ENCODE measurements around the gene TMEM87B. TPM values are rescaled to one million over a fixed set of nuclear protein-coding genes. Genes with fewer than 3 reads are reported as not detected.

The TMEM87B gene
- total RNA-seq, 1 experiment from 2014 or later = 24.4 TPM

DNA sequence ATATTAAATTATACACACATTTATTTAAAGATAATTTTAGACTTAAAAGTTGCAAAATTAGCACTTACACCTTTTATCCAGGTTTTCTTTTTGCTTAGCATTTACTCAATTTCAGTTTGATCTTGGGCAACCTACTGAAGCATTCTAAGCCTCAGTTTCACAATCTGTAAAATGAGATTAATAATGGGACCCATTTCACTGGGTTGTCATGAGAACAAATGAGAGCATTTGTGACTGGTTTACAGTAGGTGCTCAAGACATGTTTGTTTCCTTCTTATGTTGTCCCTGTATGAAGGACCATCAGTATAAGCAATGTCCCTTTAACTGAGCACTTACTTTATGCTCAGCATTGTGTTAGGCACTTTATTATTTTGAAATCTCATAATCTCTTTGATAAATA lies 78.3 kb downstream of the TMEM87B start:
- no peaks in the 10 kb centered on the region; the same call in 1 of the 2 replicates for H3F3A ChIP-seq (ENCODE audit: insufficient read depth, low read depth)
- intact Hi-C loops (cut with micrococcal nuclease; ENCODE audit: unreplicated experiment) = no loop called here
- no peak overlapping the region for H3K4me3 ChIP-seq
- no peaks in the 10 kb centered on the region for H4K20me1 ChIP-seq (ENCODE audit: insufficient read depth)
- H3K9me2 ChIP-seq (ENCODE audit: insufficient read depth) = no peaks in the 10 kb centered on the region
- H2AFZ ChIP-seq = no peak overlapping the region
- ChIA-PET CTCF (no interaction called here), POLR2A (ENCODE audit: unreplicated experiment) (no interaction called here)
- H3K27ac ChIP-seq = no peak overlapping the region
- no peaks in the 10 kb centered on the region for H3K4me1 ChIP-seq (replicated peaks; ENCODE audit: insufficient read depth)
- no peak overlapping the region for H3K4me2 ChIP-seq
- TF ChIP-seq EZH2 (IDR thresholded peaks at IDR 0.05; ENCODE audit: low read depth) = no peak
- TF ChIP-seq, protein P1, sequence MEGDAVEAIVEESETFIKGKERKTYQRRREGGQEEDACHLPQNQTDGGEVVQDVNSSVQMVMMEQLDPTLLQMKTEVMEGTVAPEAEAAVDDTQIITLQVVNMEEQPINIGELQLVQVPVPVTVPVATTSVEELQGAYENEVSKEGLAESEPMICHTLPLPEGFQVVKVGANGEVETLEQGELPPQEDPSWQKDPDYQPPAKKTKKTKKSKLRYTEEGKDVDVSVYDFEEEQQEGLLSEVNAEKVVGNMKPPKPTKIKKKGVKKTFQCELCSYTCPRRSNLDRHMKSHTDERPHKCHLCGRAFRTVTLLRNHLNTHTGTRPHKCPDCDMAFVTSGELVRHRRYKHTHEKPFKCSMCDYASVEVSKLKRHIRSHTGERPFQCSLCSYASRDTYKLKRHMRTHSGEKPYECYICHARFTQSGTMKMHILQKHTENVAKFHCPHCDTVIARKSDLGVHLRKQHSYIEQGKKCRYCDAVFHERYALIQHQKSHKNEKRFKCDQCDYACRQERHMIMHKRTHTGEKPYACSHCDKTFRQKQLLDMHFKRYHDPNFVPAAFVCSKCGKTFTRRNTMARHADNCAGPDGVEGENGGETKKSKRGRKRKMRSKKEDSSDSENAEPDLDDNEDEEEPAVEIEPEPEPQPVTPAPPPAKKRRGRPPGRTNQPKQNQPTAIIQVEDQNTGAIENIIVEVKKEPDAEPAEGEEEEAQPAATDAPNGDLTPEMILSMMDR (conservative IDR thresholded peaks at IDR 0.05) = no peak
- no peaks in the 10 kb centered on the region for H3K9me3 ChIP-seq (ENCODE audit: insufficient read depth, low read depth)
- no peaks in the 10 kb centered on the region for H3K36me3 ChIP-seq (ENCODE audit: low read depth)
- BruUV-seq (replicated peaks) = no TSS peak
- H3K27me3 ChIP-seq (ENCODE audit: insufficient read depth, low read depth) = peaks cover 10% of the 10 kb centered on the region
- no peaks in the 10 kb centered on the region for H3K79me2 ChIP-seq (ENCODE audit: low read depth)
- DNase-seq = no peak

DNA sequence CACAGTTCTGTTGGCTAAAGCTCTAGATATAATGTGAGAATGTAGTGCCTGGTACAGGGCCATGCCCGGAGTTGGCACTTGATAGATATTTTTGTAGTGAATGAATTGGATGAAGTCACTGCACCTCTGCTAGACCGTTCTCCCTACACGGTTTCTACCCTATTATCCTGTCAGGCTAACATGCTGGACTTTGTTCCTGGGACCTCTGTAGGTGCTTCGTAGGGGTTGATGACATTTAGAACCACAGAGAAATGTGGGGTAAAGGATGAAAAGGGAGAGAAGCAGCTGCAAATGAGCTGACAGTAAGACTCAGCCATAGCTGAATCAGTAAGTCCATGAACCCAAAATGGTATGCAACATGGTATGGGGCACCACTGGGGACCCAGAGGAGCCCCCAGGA lies 79.1 kb downstream of the TMEM87B start:
- Histone ChIP-seq H3K27me3 (ENCODE audit: insufficient read depth, low read depth) (peaks cover 10% of the 10 kb centered on the region), H3K79me2 (ENCODE audit: low read depth) (no peaks in the 10 kb centered on the region), H3K4me2 (no peak overlapping the region), H3K9me2 (ENCODE audit: insufficient read depth) (no peaks in the 10 kb centered on the region), H3K36me3 (ENCODE audit: low read depth) (no peaks in the 10 kb centered on the region), H3F3A (ENCODE audit: insufficient read depth, low read depth) (no peaks in the 10 kb centered on the region; the same call in 1 of the 2 replicates), H2AFZ (no peak overlapping the region), H3K9me3 (ENCODE audit: insufficient read depth, low read depth) (no peaks in the 10 kb centered on the region), H3K4me3 (no peak overlapping the region), H4K20me1 (ENCODE audit: insufficient read depth) (no peaks in the 10 kb centered on the region), H3K4me1 (replicated peaks; ENCODE audit: insufficient read depth) (no peaks in the 10 kb centered on the region), H3K27ac (no peak overlapping the region)
- CTCF ChIA-PET = interaction anchor here (0.5 kb wide), 1 partner anchor 295 kb away, joined by 9 read pairs; no protein-coding TSS in a partner anchor
- POLR2A ChIA-PET (ENCODE audit: unreplicated experiment) = no interaction called here
- intact Hi-C loops (cut with micrococcal nuclease; ENCODE audit: unreplicated experiment) = no loop called here
- no peak for DNase-seq
- BruUV-seq (replicated peaks) = no TSS peak
- TF ChIP-seq, protein P1 (conservative IDR thresholded peaks at IDR 0.05) = no peak
- TF ChIP-seq EZH2 (IDR thresholded peaks at IDR 0.05; ENCODE audit: low read depth) = no peak

DNA sequence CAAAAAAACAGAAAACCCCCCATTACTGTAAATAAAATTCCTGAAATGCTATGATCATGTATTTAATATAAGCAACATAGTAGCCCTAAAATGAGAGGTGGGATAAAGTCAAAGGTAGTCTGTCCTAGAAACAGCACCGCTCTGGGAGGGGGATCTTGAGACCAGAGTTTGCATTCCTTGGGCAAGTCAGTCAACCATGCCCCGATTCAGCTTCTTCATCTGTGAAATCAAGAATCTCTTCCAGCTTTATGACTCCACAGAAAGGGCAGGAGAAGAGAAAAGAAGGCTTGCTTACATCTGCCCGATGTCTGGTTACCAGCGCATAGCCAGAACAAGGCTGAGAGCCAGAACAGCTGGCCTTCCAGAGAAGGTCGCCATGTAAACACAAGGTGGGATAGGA lies 81.0 kb downstream of the TMEM87B start:
- CTCF ChIA-PET = no interaction called here
- H3K9me2 ChIP-seq (ENCODE audit: insufficient read depth) = no peaks in the 10 kb centered on the region
- intact Hi-C loops (cut with micrococcal nuclease; ENCODE audit: unreplicated experiment) = no loop called here

More for the DNA sequence above, 81.0 kb downstream of the TMEM87B start:
- no peak for DNase-seq
- Histone ChIP-seq H3K4me3 (no peak overlapping the region), H3K27ac (no peak overlapping the region), H3K79me2 (ENCODE audit: low read depth) (no peaks in the 10 kb centered on the region), H2AFZ (no peak overlapping the region), H4K20me1 (ENCODE audit: insufficient read depth) (no peaks in the 10 kb centered on the region), H3K4me2 (no peak overlapping the region), H3K4me1 (replicated peaks; ENCODE audit: insufficient read depth) (no peaks in the 10 kb centered on the region), H3K36me3 (ENCODE audit: low read depth) (no peaks in the 10 kb centered on the region), H3F3A (ENCODE audit: insufficient read depth, low read depth) (no peaks in the 10 kb centered on the region; the same call in 1 of the 2 replicates), H3K27me3 (ENCODE audit: insufficient read depth, low read depth) (peaks cover 10% of the 10 kb centered on the region), H3K9me3 (ENCODE audit: insufficient read depth, low read depth) (no peaks in the 10 kb centered on the region)
- TF ChIP-seq, protein P1 (conservative IDR thresholded peaks at IDR 0.05) = no peak
- TF ChIP-seq EZH2 (IDR thresholded peaks at IDR 0.05; ENCODE audit: low read depth) = no peak
- no TSS peak for BruUV-seq (replicated peaks)
- POLR2A ChIA-PET (ENCODE audit: unreplicated experiment) = no interaction called here

Data from PC-9 (cell line).